Measurements from ENCODE around the gene HERPUD1. TPM values are rescaled to one million over a fixed set of nuclear protein-coding genes. Genes with fewer than 3 reads are reported as not detected.

HERPUD1 gene
- total and polyA plus RNA-seq, 2 of the 8 experiments (the other 6 are each of a cell fraction or from before 2014, with no cell fraction given), result 23.3 to 34.7 TPM

GRCh38 chr16:56950881-56951771 lies 19.2 kb downstream of the HERPUD1 start (continued):
- TF ChIP-seq CHD7 (IDR thresholded peaks at IDR 0.05; ENCODE audit: insufficient replicate concordance, low read length), result no peak
- 0 out of 2 replicates have a peak, but pooled peaks have one; percentile 8 for TF ChIP-seq RXRA (IDR thresholded peaks at IDR 0.05; ENCODE audit: insufficient read depth, low read depth, low read length)
- TF ChIP-seq CTCF (IDR thresholded peaks at IDR 0.05; ENCODE audit: control extremely low read depth in 1 of 3, insufficient read depth in 1 of 3, low read depth in 1 of 3, low read length in 3 of 3), result peak; percentile 78 to 90 (median 88)
- 0 out of 2 replicates have a peak, but pooled peaks have one; percentile 39 for TF ChIP-seq CREB1 (IDR thresholded peaks at IDR 0.05)
- TF ChIP-seq TAF1 (IDR thresholded peaks at IDR 0.05; ENCODE audit: low read depth, low read length), result no peak
- no peak for TF ChIP-seq ASH2L (IDR thresholded peaks at IDR 0.05; ENCODE audit: low read length)
- TF ChIP-seq CHD2 (IDR thresholded peaks at IDR 0.05; ENCODE audit: low read length), result no peak
